OCI-LY7 (cell line): Measurements from ENCODE around the gene SPSB1. TPM values are rescaled to one million over a fixed set of nuclear protein-coding genes. Genes with fewer than 3 reads are reported as not detected.

Experiments
- BruUV-seq: library from RNA; stranded (reverse); fragments of 400-500 nt; replicated peaks from 2 replicates; lab custom pipeline; 2021; lab: Mats Ljungman, UMichigan
- CTCF ChIA-PET: fragments of 300-600 bp; sonication (Branson Sonifier 250); formaldehyde crosslinking; loops from one replicate; lab custom pipeline; 2022; ENCODE audit warnings: antibody characterized with exemption; ENCODE audit not compliant: unreplicated experiment; lab: Charles Lee
- POLR2A ChIA-PET: fragments of 300-600 bp; sonication (Branson Sonifier 250); formaldehyde crosslinking; loops from one replicate; lab custom pipeline; 2022; ENCODE audit warnings: antibody characterized with exemption; lab: Charles Lee
- DNase-seq: peaks from one replicate; pipeline ENCODE4 v3.0.0-alpha.2; 2015; ENCODE audit warnings: low spot score
- H2AFZ ChIP-seq: fragments of 200-600 bp; sonication (generic), shearing (Covaris generic); 2 replicates; pipeline ENCODE4 v1.6.1; 2014; ENCODE audit warnings: mild to moderate bottlenecking, antibody characterized with exemption, low read length, moderate library complexity
- H3K27ac ChIP-seq: fragments of 200-600 bp; sonication (generic); 2 replicates; pipeline ENCODE4 v1.5.1; 2014; ENCODE audit warnings: mixed run types, low read depth, mild to moderate bottlenecking, moderate library complexity, low read length, inconsistent platforms; ENCODE audit not compliant: poor library complexity, severe bottlenecking
- H3K36me3 ChIP-seq: fragments of 200-600 bp; sonication (generic); 2 replicates; pipeline ENCODE4 v1.6.1; 2014; ENCODE audit warnings: mild to moderate bottlenecking, antibody characterized with exemption, low read length, moderate library complexity, mixed read lengths; ENCODE audit not compliant: insufficient read depth
- H3K4me1 ChIP-seq: fragments of 200-600 bp; sonication (generic); 2 replicates; pipeline ENCODE4 v1.5.1; 2014; ENCODE audit warnings: mild to moderate bottlenecking, low read length; ENCODE audit not compliant: insufficient read depth, poor library complexity, severe bottlenecking
- H3K4me2 ChIP-seq: fragments of 200-600 bp; sonication (generic); 2 replicates; pipeline ENCODE4 v1.6.1; 2014; ENCODE audit warnings: mild to moderate bottlenecking, low read length
- H3K4me3 ChIP-seq: fragments of 200-600 bp; sonication (generic); 2 replicates; pipeline ENCODE4 v1.5.1; 2014; ENCODE audit warnings: mild to moderate bottlenecking, low read depth, low read length; ENCODE audit not compliant: poor library complexity, severe bottlenecking
- H3K79me2 ChIP-seq: fragments of 200-600 bp; sonication (generic); 2 replicates; pipeline ENCODE4 v1.6.1; 2016; ENCODE audit warnings: low read depth, mild to moderate bottlenecking, low read length, moderate library complexity, mixed read lengths; ENCODE audit not compliant: insufficient read depth
- H3K9me2 ChIP-seq: fragments of 200-600 bp; sonication (generic); 2 replicates; pipeline ENCODE4 v1.6.1; 2016; ENCODE audit warnings: mild to moderate bottlenecking, low read length, mixed read lengths; ENCODE audit not compliant: insufficient read depth
- H3K9me3 ChIP-seq: fragments of 200-600 bp; sonication (generic); 2 replicates; pipeline ENCODE4 v1.6.1; 2014; ENCODE audit warnings: mild to moderate bottlenecking, mixed run types, low read length, mixed read lengths
- H4K20me1 ChIP-seq: fragments of 200-600 bp; sonication (generic); 2 replicates; pipeline ENCODE4 v1.6.1; 2014; ENCODE audit warnings: mild to moderate bottlenecking, antibody characterized with exemption, low read length, moderate library complexity, mixed read lengths; ENCODE audit not compliant: insufficient read depth
- EZH2phosphoT487 ChIP-seq: fragments of 200-600 bp; sonication (generic); IDR thresholded peaks from 2 replicates; pipeline ENCODE4 v1.6.1; 2018; ENCODE audit warnings: low read depth, borderline replicate concordance, mild to moderate bottlenecking, mixed run types, antibody characterized with exemption, low read length, moderate library complexity, mixed read lengths
- intact Hi-C: fragments of 100-400 bp; cut with micrococcal nuclease; formaldehyde crosslinking; loops from one replicate; pipeline ENCODE4 v1.10.0; 2022; ENCODE audit not compliant: unreplicated experiment
- total RNA-seq, 2 experiments: library from RNA; depleted of rRNA in 1 of 2; stranded (reverse); fragments of >200 nt in 1 of 2; shearing (Covaris generic) in 1 of 2; gene quantifications; 2 replicates each; pipeline ENCODE4 v1.2.3, GENCODE V29; 2014 to 2022
- TF ChIP-seq, protein P1 (sequence below): fragments of 200-600 bp; sonication (generic); conservative IDR thresholded peaks from 2 replicates; pipeline ENCODE4 v1.5.1; 2014; ENCODE audit warnings: mild to moderate bottlenecking, antibody characterized with exemption, low read length, moderate library complexity, mixed read lengths

Gene SPSB1
- total RNA-seq, 2 experiments from 2014 or later, result 1.2 to 14.0 TPM

DNA sequence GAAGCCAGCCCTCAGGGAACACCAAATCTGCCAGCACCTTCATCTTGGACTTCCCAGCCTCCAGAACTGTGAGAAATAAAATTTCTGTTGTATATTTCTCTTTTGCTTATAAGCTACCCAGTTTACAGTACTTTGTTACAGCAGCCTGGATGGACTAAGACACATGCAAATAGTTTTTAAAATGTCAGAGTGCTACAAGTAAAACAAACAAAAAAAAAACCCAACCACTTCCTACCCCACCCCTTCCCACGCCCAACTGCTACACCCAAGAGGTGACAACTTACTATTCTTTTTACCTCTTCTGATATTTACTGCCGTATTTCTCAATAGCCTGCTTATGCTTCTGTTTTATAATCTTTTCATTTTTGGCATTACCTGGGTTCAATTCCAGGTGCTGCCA lies 8.6 kb upstream of the SPSB1 start:
- no peak for DNase-seq
- POLR2A ChIA-PET, result no interaction called here
- H3K9me3 ChIP-seq, result peaks cover 6% of the 10 kb centered on the region; the same call in 1 of the 2 replicates
- CTCF ChIA-PET, result no interaction called here
- no peaks in the 10 kb centered on the region for H3K36me3 ChIP-seq
- H3K4me3 ChIP-seq, result no peak overlapping the region
- no peaks in the 10 kb centered on the region for H3K79me2 ChIP-seq
- no peaks in the 10 kb centered on the region for H4K20me1 ChIP-seq
- no TSS peak for BruUV-seq
- H3K4me2 ChIP-seq, result no peak overlapping the region
- H3K9me2 ChIP-seq, result no peaks in the 10 kb centered on the region
- intact Hi-C loops, result no loop called here
- no peak overlapping the region for H2AFZ ChIP-seq
- TF ChIP-seq EZH2phosphoT487, result no peak
- TF ChIP-seq, protein P1, sequence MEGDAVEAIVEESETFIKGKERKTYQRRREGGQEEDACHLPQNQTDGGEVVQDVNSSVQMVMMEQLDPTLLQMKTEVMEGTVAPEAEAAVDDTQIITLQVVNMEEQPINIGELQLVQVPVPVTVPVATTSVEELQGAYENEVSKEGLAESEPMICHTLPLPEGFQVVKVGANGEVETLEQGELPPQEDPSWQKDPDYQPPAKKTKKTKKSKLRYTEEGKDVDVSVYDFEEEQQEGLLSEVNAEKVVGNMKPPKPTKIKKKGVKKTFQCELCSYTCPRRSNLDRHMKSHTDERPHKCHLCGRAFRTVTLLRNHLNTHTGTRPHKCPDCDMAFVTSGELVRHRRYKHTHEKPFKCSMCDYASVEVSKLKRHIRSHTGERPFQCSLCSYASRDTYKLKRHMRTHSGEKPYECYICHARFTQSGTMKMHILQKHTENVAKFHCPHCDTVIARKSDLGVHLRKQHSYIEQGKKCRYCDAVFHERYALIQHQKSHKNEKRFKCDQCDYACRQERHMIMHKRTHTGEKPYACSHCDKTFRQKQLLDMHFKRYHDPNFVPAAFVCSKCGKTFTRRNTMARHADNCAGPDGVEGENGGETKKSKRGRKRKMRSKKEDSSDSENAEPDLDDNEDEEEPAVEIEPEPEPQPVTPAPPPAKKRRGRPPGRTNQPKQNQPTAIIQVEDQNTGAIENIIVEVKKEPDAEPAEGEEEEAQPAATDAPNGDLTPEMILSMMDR, result no peak
- H3K4me1 ChIP-seq, result no peaks in the 10 kb centered on the region
- H3K27ac ChIP-seq, result no peak overlapping the region

DNA sequence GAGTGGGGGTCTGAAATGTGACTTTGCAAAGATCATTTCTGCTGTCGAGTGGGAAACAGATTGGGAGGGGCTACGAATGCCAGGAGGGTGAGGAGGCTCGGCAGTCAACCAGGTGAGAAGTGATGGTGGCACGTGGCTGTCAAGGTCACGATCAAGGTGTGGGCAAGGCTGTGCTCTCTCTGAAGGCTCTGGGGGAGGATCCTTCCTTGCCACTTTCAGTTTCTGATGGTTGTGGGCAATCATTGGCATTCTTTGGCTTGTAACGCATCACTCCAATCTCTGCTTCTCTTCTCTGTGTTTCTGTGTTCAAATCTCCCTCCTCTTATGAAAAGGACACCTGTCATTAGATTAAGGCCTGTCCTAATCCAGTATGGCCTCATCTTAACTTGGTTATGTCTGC lies 6.1 kb upstream of the SPSB1 start:
- H3K27ac ChIP-seq, result no peak overlapping the region
- intact Hi-C loops, result loop anchor here (5.0 kb wide), 2 partner anchors 286 to 301 kb away; partner anchors contain the start of gene TMEM201
- no peak overlapping the region for H3K4me2 ChIP-seq
- no peak overlapping the region for H2AFZ ChIP-seq
- H3K9me2 ChIP-seq, result no peaks in the 10 kb centered on the region
- H3K36me3 ChIP-seq, result no peaks in the 10 kb centered on the region
- H3K9me3 ChIP-seq, result peaks cover 6% of the 10 kb centered on the region; the same call in 1 of the 2 replicates
- no peak overlapping the region for H3K4me3 ChIP-seq
- peaks cover 8% of the 10 kb centered on the region for H3K4me1 ChIP-seq
- DNase-seq, result no peak
- no TSS peak for BruUV-seq
- H4K20me1 ChIP-seq, result no peaks in the 10 kb centered on the region
- TF ChIP-seq, protein P1, result no peak
- no peak for TF ChIP-seq EZH2phosphoT487
- no peaks in the 10 kb centered on the region for H3K79me2 ChIP-seq
- POLR2A ChIA-PET, result no interaction called here
- CTCF ChIA-PET, result no interaction called here

DNA sequence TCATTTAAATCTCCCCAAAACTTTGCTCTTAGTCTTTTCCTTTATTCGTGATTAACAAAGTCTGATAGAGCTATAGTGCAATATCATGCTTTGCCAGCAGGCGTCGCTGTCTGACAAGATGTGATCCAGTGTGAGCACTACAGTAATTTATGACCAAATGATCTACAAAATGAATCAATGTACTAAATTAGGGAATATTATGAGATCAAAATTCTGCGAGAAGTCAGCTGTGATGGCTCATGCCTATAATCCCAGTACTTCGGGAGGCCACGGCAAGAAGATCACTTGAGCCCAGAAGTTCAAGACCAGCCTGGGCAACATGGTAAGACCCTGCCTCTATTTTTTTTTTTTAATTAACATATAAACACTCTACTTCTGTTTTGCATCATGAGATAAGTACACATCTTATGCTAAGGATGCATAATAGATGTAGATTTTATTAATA lies 3.6 kb upstream of the SPSB1 start:
- H3K27ac ChIP-seq, result no peak overlapping the region
- H3K4me3 ChIP-seq, result no peak overlapping the region
- H3K9me2 ChIP-seq, result no peaks in the 10 kb centered on the region
- ChIA-PET CTCF (interaction anchor here (1.0 kb wide), 1 partner anchor 202 kb away, joined by 3 read pairs; no protein-coding TSS in a partner anchor), POLR2A (interaction anchor here (0.7 to 0.9 kb wide), 3 partner anchors 34 to 202 kb away, joined by 3 to 5 read pairs (median 3); no protein-coding TSS in a partner anchor)
- intact Hi-C loops, result loop anchor here (1.0 to 5.0 kb wide), 4 partner anchors 166 to 298 kb away; partner anchors contain the start of gene TMEM201
- no peaks in the 10 kb centered on the region for H3K36me3 ChIP-seq
- DNase-seq, result peak; percentile 80
- no TSS peak for BruUV-seq
- no peak overlapping the region for H3K4me2 ChIP-seq
- H4K20me1 ChIP-seq, result peaks cover 6% of the 10 kb centered on the region; the same call in 1 of the 2 replicates
- H3K9me3 ChIP-seq, result peaks cover 6% of the 10 kb centered on the region; the same call in 1 of the 2 replicates
- H2AFZ ChIP-seq, result no peak overlapping the region
- peaks cover 16% of the 10 kb centered on the region for H3K4me1 ChIP-seq
- TF ChIP-seq, protein P1, result peak; percentile 100
- no peak for TF ChIP-seq EZH2phosphoT487
- peaks cover 7% of the 10 kb centered on the region; the same call in 1 of the 2 replicates for H3K79me2 ChIP-seq
